ENCODE measurements around the gene SLC26A11.
"Not testable (repeated sequence)": the region's sequence is repeated elsewhere in the genome, so short reads cannot be mapped to it uniquely, and the experiment has no call there.

DNA sequence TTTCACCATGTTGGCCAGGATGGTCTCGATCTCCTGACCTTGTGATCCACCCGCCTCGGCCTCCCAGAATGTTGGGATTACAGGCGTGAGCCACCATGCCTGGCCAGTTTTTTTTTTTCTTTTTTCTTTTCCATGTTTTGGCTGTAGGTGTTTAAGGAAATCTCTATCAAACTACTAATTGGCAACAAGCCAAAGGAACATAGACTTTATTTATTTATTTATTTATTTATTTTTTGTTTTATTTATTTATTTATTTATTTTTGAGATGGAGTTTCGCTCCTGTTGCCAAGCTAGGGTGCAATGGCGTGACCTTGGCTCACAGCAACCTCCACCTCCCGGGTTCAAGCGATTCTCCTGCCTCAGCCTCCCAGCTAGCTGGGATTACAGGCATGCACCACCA lies 55.6 kb downstream of the SLC26A11 start:
- TF ChIP-seq TCF4, BACH2 (CRISPR knock-in tag; IDR thresholded peaks at IDR 0.05; ENCODE audit: borderline replicate concordance): not testable (repeated sequence)
